HEK293 (cell line): Measurements from ENCODE around the gene CEP120.
"Not testable (repeated sequence)": the region's sequence is repeated elsewhere in the genome, so short reads cannot be mapped to it uniquely, and the experiment has no call there.

Experiments used
- CTCF ChIA-PET: fragments of 350-600 bp; formaldehyde crosslinking; extraction: SDS; loops from one replicate; lab custom pipeline; 2021; ENCODE audit warnings: antibody characterized with exemption; lab: Yijun Ruan, JAX
- POLR2A ChIA-PET: fragments of 300-600 bp; formaldehyde crosslinking; extraction: SDS; loops from one replicate; lab custom pipeline; 2020; ENCODE audit warnings: antibody characterized with exemption, inconsistent platforms; lab: Yijun Ruan, JAX
- H3K27ac ChIP-seq: fragments of 200-500 bp; sonication (Bioruptor generic); 2 replicates; pipeline ENCODE4 v1.5.1; 2014; ENCODE audit warnings: low read depth, low read length, control low read depth, inconsistent platforms; ENCODE audit errors: extremely low read depth
- H3K36me3 ChIP-seq, 2 experiments: fragments of 200-500 bp in 1 of 2; sonication (Bioruptor generic) in 1 of 2; 1 replicate in 1 of 2; 2 replicates in 1 of 2; pipeline ENCODE4 v1.5.1; 2014 to 2017; ENCODE audit warnings: inconsistent platforms in 2 of 2, low read length in 2 of 2; ENCODE audit not compliant: control insufficient read depth in 2 of 2, insufficient read depth in 1 of 2
- H3K4me1 ChIP-seq: fragments of 200-500 bp; sonication (Bioruptor generic); 2 replicates; pipeline ENCODE4 v1.5.1; 2014; ENCODE audit warnings: mild to moderate bottlenecking, low read length, inconsistent platforms; ENCODE audit not compliant: control insufficient read depth, insufficient read depth
- H3K4me3 ChIP-seq: 2 replicates; pipeline ENCODE4 v1.5.1; 2011; ENCODE audit warnings: low read depth, mild to moderate bottlenecking, control low read depth, low read length, moderate library complexity
- H3K9me3 ChIP-seq: fragments of 200-500 bp; sonication (Bioruptor generic); 2 replicates; pipeline ENCODE4 v1.5.1; 2014; ENCODE audit warnings: low read depth, low read length, inconsistent platforms; ENCODE audit not compliant: control insufficient read depth, insufficient read depth
- GFI1B ChIP-seq: fragments of 450-650 bp; formaldehyde crosslinking; IDR thresholded peaks from 2 replicates; pipeline ENCODE4 v1.5.1; 2016; ENCODE audit warnings: missing biosample characterization, missing genetic modification characterization
- HIC1 ChIP-seq: fragments of 450-650 bp; formaldehyde crosslinking; IDR thresholded peaks from 2 replicates; pipeline ENCODE4 v1.5.1; 2016; ENCODE audit warnings: missing biosample characterization, missing genetic modification characterization
- KLF17 ChIP-seq: fragments of 450-650 bp; formaldehyde crosslinking; IDR thresholded peaks from 2 replicates; pipeline ENCODE4 v1.5.1; 2016; ENCODE audit warnings: missing biosample characterization, missing genetic modification characterization
- SCRT2 ChIP-seq: fragments of 450-650 bp; formaldehyde crosslinking; IDR thresholded peaks from 2 replicates; pipeline ENCODE4 v1.5.1; 2016; ENCODE audit warnings: missing biosample characterization, missing genetic modification characterization
- TRIM28 ChIP-seq: IDR thresholded peaks from 2 replicates; pipeline ENCODE4 v1.6.1; 2011; ENCODE audit warnings: low read length, control low read depth, borderline replicate concordance
- YY1 ChIP-seq: fragments of 450-650 bp; formaldehyde crosslinking; IDR thresholded peaks from 2 replicates; pipeline ENCODE4 v1.5.1; 2018; ENCODE audit warnings: missing biosample characterization, missing genetic modification characterization
- ZBTB11 ChIP-seq: fragments of 450-650 bp; formaldehyde crosslinking; conservative IDR thresholded peaks from 2 replicates; pipeline ENCODE4 v1.5.1; 2016; ENCODE audit warnings: low read depth, missing biosample characterization, missing genetic modification characterization
- ZBTB21 ChIP-seq: fragments of 450-650 bp; formaldehyde crosslinking; IDR thresholded peaks from 2 replicates; pipeline ENCODE4 v1.5.1; 2017; ENCODE audit warnings: missing biosample characterization, missing genetic modification characterization
- ZBTB49 ChIP-seq: fragments of 450-650 bp; formaldehyde crosslinking; IDR thresholded peaks from 2 replicates; pipeline ENCODE4 v1.5.1; 2016; ENCODE audit warnings: missing biosample characterization, missing genetic modification characterization, low read depth
- ZFP3 ChIP-seq: fragments of 450-650 bp; formaldehyde crosslinking; IDR thresholded peaks from 2 replicates; pipeline ENCODE4 v1.5.1; 2016; ENCODE audit warnings: low read depth, missing biosample characterization, missing genetic modification characterization
- ZFP37 ChIP-seq: fragments of 450-650 bp; formaldehyde crosslinking; IDR thresholded peaks from 2 replicates; pipeline ENCODE4 v1.5.1; 2016; ENCODE audit warnings: missing biosample characterization, missing genetic modification characterization
- ZFP41 ChIP-seq: fragments of 450-650 bp; formaldehyde crosslinking; IDR thresholded peaks from 2 replicates; pipeline ENCODE4 v1.5.1; 2016; ENCODE audit warnings: missing biosample characterization, missing genetic modification characterization, borderline replicate concordance
- ZNF114 ChIP-seq: fragments of 450-650 bp; formaldehyde crosslinking; IDR thresholded peaks from 2 replicates; pipeline ENCODE4 v1.5.0; 2017; ENCODE audit warnings: missing biosample characterization, missing genetic modification characterization
- ZNF16 ChIP-seq: fragments of 450-650 bp; formaldehyde crosslinking; IDR thresholded peaks from 2 replicates; pipeline ENCODE4 v1.5.1; 2016; ENCODE audit warnings: low read depth, missing biosample characterization, missing genetic modification characterization
- ZNF169 ChIP-seq: fragments of 450-650 bp; formaldehyde crosslinking; IDR thresholded peaks from 2 replicates; pipeline ENCODE4 v1.5.1; 2016; ENCODE audit warnings: missing biosample characterization, missing genetic modification characterization
- ZNF221 ChIP-seq: fragments of 450-650 bp; formaldehyde crosslinking; IDR thresholded peaks from 2 replicates; pipeline ENCODE4 v1.5.1; 2017; ENCODE audit warnings: missing biosample characterization, missing genetic modification characterization, borderline replicate concordance
- ZNF223 ChIP-seq: fragments of 450-650 bp; formaldehyde crosslinking; IDR thresholded peaks from 2 replicates; pipeline ENCODE4 v1.5.1; 2016; ENCODE audit warnings: missing biosample characterization, missing genetic modification characterization
- ZNF302 ChIP-seq: fragments of 450-650 bp; formaldehyde crosslinking; IDR thresholded peaks from 2 replicates; pipeline ENCODE4 v1.5.1; 2016; ENCODE audit warnings: missing biosample characterization, missing genetic modification characterization, low read depth
- ZNF510 ChIP-seq: fragments of 450-650 bp; formaldehyde crosslinking; IDR thresholded peaks from 2 replicates; pipeline ENCODE4 v1.5.1; 2018; ENCODE audit warnings: mild to moderate bottlenecking, missing genetic modification characterization, missing biosample characterization; ENCODE audit not compliant: insufficient replicate concordance
- ZNF658 ChIP-seq: fragments of 450-650 bp; formaldehyde crosslinking; IDR thresholded peaks from 2 replicates; pipeline ENCODE4; 2016; ENCODE audit warnings: missing biosample characterization, missing genetic modification characterization
- ZNF670 ChIP-seq: fragments of 450-650 bp; formaldehyde crosslinking; IDR thresholded peaks from 2 replicates; pipeline ENCODE4 v1.5.1; 2016; ENCODE audit warnings: missing biosample characterization, missing genetic modification characterization, low read depth
- ZSCAN30 ChIP-seq: fragments of 450-650 bp; IDR thresholded peaks from 2 replicates; pipeline ENCODE4 v1.5.1; 2018; ENCODE audit warnings: missing biosample characterization, mild to moderate bottlenecking, missing genetic modification characterization, moderate library complexity
- TF ChIP-seq, protein P1 (sequence below): fragments of 450-650 bp; formaldehyde crosslinking; IDR thresholded peaks from 2 replicates; pipeline ENCODE4 v1.5.1; 2016; ENCODE audit warnings: missing biosample characterization, missing genetic modification characterization, low read depth

Gene CEP120

DNA sequence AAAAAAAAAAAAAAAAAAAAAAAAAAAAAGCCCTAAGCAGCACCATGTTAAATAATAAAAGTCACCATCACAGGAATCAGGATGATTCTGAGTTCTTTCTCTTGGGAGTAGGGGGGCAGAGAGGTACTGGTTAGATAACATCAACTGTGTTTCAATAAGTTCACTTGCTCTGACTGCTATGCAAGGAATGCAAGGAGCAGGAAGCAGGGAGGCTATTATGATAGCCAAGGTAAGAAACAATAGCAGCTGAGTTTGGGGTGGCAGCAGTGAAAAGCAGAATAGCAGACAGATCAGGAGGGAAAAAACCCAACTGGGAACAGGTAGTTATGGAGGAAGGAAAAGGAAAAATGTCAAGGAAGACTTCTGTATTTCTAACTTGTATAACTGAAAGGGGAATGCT lies 8.2 kb downstream of the CEP120 start:
- POLR2A ChIA-PET = no interaction called here
- Histone ChIP-seq H3K4me3 (no peak overlapping the region), H3K36me3 (peaks cover 38 to 59% of the 10 kb centered on the region in 2 experiments)
- TF ChIP-seq ZBTB21 (tag by site-specific recombination) = no peak
- no peak for TF ChIP-seq YY1 (tag by site-specific recombination)
- no peak for TF ChIP-seq ZFP41 (tag by site-specific recombination)
- no peak for TF ChIP-seq GFI1B (tag by site-specific recombination)
- TF ChIP-seq ZNF16 (tag by site-specific recombination) = no peak
- no peak for TF ChIP-seq ZNF510
- no peak for TF ChIP-seq ZNF302
- TF ChIP-seq ZFP3 = no peak
- TF ChIP-seq ZBTB49 = no peak
- no peak for TF ChIP-seq ZNF658
- no peak for TF ChIP-seq ZBTB11 (tag by site-specific recombination)
- TF ChIP-seq, protein P1, sequence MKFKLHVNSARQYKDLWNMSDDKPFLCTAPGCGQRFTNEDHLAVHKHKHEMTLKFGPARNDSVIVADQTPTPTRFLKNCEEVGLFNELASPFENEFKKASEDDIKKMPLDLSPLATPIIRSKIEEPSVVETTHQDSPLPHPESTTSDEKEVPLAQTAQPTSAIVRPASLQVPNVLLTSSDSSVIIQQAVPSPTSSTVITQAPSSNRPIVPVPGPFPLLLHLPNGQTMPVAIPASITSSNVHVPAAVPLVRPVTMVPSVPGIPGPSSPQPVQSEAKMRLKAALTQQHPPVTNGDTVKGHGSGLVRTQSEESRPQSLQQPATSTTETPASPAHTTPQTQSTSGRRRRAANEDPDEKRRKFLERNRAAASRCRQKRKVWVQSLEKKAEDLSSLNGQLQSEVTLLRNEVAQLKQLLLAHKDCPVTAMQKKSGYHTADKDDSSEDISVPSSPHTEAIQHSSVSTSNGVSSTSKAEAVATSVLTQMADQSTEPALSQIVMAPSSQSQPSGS = no peak
- TF ChIP-seq ZNF169 (tag by site-specific recombination) = no peak
- TF ChIP-seq ZNF114 (tag by site-specific recombination) = no peak
- TF ChIP-seq KLF17 = no peak
- no peak for TF ChIP-seq ZFP37 (tag by site-specific recombination)
- TF ChIP-seq ZNF223 (tag by site-specific recombination) = no peak
- TF ChIP-seq, all 188 proteins: peak for 0
- Histone ChIP-seq H3K4me1 (no peaks in the 10 kb centered on the region), H3K9me3 (no peaks in the 10 kb centered on the region), H3K27ac (no peak overlapping the region)
- CTCF ChIA-PET = no interaction called here

GRCh38 chr5:123412206-123412605 lies 11.0 kb downstream of the CEP120 start:
- H3K36me3 ChIP-seq = peaks cover 41 to 50% of the 10 kb centered on the region in 2 experiments
- ChIA-PET CTCF (no interaction called here), POLR2A (no interaction called here)
- H3K9me3 ChIP-seq = no peaks in the 10 kb centered on the region
- H3K4me1 ChIP-seq = no peaks in the 10 kb centered on the region
- no peak overlapping the region for H3K27ac ChIP-seq
- no peak overlapping the region for H3K4me3 ChIP-seq
- TF ChIP-seq ZNF670 (tag by site-specific recombination) (no peak), ZSCAN30 (no peak), TRIM28 (no peak), ZNF221 (no peak), SCRT2 (tag by site-specific recombination) (peak; percentile 45; the same call in 1 of the 2 replicates), HIC1 (tag by site-specific recombination) (no peak)

DNA sequence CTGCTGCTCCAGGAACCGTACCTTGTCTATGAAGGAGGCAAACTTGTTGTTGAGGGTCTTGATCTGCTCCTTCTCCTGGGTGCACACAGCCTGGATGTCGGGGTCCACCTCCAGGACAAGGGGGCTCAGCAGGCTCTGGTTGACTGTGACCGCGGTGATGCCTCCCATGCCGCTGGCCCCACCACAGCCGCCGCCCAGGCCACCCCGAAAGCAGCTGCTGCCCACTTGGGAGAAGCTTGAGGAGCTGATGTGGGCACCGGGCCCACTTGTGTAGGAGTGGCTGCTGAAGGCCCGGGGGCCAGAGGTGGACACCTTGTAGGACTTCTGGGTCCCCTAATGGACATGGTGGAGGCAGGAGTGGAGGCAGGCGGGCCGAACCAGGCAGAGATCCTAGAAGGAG lies 21.2 kb downstream of the CEP120 start:
- POLR2A ChIA-PET, H3K4me3 ChIP-seq, H3K4me1 ChIP-seq, H3K27ac ChIP-seq, H3K9me3 ChIP-seq: not testable (repeated sequence)
- CTCF ChIA-PET = interaction anchor here (0.6 kb wide), 1 partner anchor 1208 kb away, joined by 3 read pairs; no protein-coding TSS in a partner anchor
- H3K36me3 ChIP-seq = peaks cover 37 to 48% of the 10 kb centered on the region in 2 experiments
